ENCODE measurements around the gene CLASP1. TPM values are rescaled to one million over a fixed set of nuclear protein-coding genes. Genes with fewer than 3 reads are reported as not detected.
A peak's percentile ranks its signal among the peaks of the same experiment; 100 is the strongest.
"Not testable (repeated sequence)": the region's sequence is repeated elsewhere in the genome, so short reads cannot be mapped to it uniquely, and the experiment has no call there.

The CLASP1 gene
- total RNA-seq, 2 experiments from 2014 or later, result 64.4 to 75.9 TPM

GRCh38 chr2:121627525-121628050 lies 21.7 kb downstream of the CLASP1 start:
- ATAC-seq (ENCODE audit: low read depth) (no peak), DNase-seq (no peak)
- H3K9me3 Mint-ChIP-seq, result peaks cover 2% of the 10 kb centered on the region
- POLR2A ChIA-PET, result no interaction called here
- peaks cover 24% of the 10 kb centered on the region for H3K36me3 Mint-ChIP-seq
- no peak overlapping the region for H3K27ac Mint-ChIP-seq
- H3K4me1 Mint-ChIP-seq, result peaks cover 5% of the 10 kb centered on the region
- no peaks in the 10 kb centered on the region for H3K27me3 Mint-ChIP-seq
- no peak overlapping the region for H3K4me3 Mint-ChIP-seq

- no peak for DNase-seq
- H3K27ac Mint-ChIP-seq, result no peak overlapping the region
- no peak for ATAC-seq (ENCODE audit: low read depth)
- H3K4me1 Mint-ChIP-seq, result peaks cover 5% of the 10 kb centered on the region
- H3K27me3 Mint-ChIP-seq, result no peaks in the 10 kb centered on the region
- peaks cover 25% of the 10 kb centered on the region for H3K36me3 Mint-ChIP-seq
- POLR2A ChIA-PET, result no interaction called here
- no peak overlapping the region for H3K4me3 Mint-ChIP-seq
- H3K9me3 Mint-ChIP-seq, result peaks cover 3% of the 10 kb centered on the region
These were observed 22.3 kb downstream of the CLASP1 start for GRCh38 chr2:121626777-121627524.

GRCh38 chr2:121625953-121626352 lies 23.3 kb downstream of the CLASP1 start:
- H3K36me3 Mint-ChIP-seq, result peaks cover 25% of the 10 kb centered on the region
- ATAC-seq (ENCODE audit: low read depth), result no peak
- peaks cover 3% of the 10 kb centered on the region for H3K9me3 Mint-ChIP-seq
- no peak overlapping the region for H3K4me3 Mint-ChIP-seq
- no peak overlapping the region for H3K27ac Mint-ChIP-seq
- H3K27me3 Mint-ChIP-seq, result no peaks in the 10 kb centered on the region
- no peak for DNase-seq
- H3K4me1 Mint-ChIP-seq, result peaks cover 5% of the 10 kb centered on the region
- POLR2A ChIA-PET, result no interaction called here

GRCh38 chr2:121617042-121617599 lies 32.1 kb downstream of the CLASP1 start:
- peak; percentile 96 for ATAC-seq (ENCODE audit: low read depth)
- no peak overlapping the region for H3K27ac Mint-ChIP-seq
- H3K36me3 Mint-ChIP-seq, result peaks cover 25% of the 10 kb centered on the region
- H3K4me3 Mint-ChIP-seq, result no peak overlapping the region
- DNase-seq, result no peak
- peaks cover 3% of the 10 kb centered on the region for H3K4me1 Mint-ChIP-seq
- POLR2A ChIA-PET, result interaction anchor here (0.8 to 1.4 kb wide), 2 partner anchors 31 to 86 kb away, joined by 4 to 7 read pairs; partner anchors contain the start of gene RNU4ATAC
- no peaks in the 10 kb centered on the region for H3K9me3 Mint-ChIP-seq
- no peaks in the 10 kb centered on the region for H3K27me3 Mint-ChIP-seq

- no peak overlapping the region for H3K27ac Mint-ChIP-seq
- H3K27me3 Mint-ChIP-seq, result no peaks in the 10 kb centered on the region
- H3K4me3 Mint-ChIP-seq, result no peak overlapping the region
- ATAC-seq (ENCODE audit: low read depth) (no peak), DNase-seq (no peak)
- H3K36me3 Mint-ChIP-seq, result peaks cover 24% of the 10 kb centered on the region
- peaks cover 7% of the 10 kb centered on the region for H3K4me1 Mint-ChIP-seq
- POLR2A ChIA-PET, result no interaction called here
- no peaks in the 10 kb centered on the region for H3K9me3 Mint-ChIP-seq
These were observed 35.5 kb downstream of the CLASP1 start for GRCh38 chr2:121613774-121614173.

DNA sequence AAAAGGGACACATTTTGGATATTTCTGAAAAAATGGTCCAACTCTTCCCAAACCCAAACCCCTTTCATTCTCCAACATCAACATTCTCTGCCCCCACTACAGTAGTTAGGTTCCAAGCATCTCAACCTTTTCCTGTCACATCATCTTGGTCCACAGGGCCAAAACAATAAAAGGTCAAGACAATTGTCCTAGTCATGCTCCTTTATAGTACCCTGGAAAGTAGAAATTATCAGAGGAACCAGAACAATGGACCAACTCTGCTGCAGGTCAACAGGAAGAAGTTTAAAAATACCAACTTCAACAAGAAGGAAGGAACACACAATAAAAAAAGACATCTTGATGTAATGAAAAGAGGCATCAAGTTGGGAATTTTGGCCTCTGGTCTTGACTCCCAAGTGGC lies 36.1 kb downstream of the CLASP1 start:
- peaks cover 27% of the 10 kb centered on the region for H3K36me3 Mint-ChIP-seq
- no peak overlapping the region for H3K27ac Mint-ChIP-seq
- H3K9me3 Mint-ChIP-seq, result no peaks in the 10 kb centered on the region
- DNase-seq (no peak), ATAC-seq (ENCODE audit: low read depth) (no peak)
- no peak overlapping the region for H3K4me3 Mint-ChIP-seq
- no peaks in the 10 kb centered on the region for H3K27me3 Mint-ChIP-seq
- H3K4me1 Mint-ChIP-seq, result peaks cover 7% of the 10 kb centered on the region
- POLR2A ChIA-PET, result no interaction called here

DNA sequence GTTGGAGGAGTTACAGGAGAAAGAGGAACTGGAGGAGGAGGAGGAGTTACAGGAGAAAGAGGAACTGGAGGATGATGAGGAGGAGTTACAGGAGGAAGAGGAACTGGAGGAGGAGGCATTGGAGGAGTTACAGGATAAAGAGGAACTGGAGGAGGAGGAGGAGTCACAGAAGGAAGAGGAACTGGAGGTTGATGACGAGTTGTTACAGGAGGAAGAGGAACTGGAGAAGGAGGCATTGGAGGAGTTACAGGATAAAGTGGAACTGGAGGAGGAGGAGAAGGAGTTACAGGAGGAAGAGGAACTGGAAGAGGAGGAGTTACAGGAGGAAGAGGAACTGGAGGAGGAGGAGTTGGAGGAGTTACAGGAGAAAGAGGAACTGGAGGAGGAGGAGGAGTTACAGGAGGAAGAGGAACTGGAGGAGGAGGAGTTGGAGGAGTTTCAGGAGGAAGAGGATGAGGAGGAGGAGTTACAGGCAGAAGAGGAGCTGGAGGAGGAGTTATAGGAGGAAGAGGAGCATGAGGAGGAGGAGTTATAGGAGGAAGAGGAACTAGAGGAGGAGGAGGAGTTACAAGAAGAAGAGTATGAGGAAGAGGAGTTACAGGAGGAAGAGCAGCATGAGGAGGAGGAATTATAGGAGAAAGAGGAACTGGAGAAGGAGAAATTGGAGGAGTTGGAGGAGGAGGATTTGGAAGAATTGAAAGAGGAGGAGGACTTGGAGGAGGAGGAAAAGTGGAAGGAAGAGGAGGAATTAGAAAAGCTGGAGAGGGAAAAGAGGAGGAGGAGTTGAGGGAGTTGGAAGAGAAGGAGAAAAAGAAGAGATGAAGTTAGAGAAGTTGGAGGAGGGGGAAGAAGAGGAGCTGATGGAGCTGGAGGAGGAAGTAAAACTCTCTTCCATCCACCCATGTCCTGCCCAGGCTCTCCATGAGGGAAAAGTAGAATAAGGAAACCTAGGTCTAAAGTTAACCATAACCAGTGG lies 37.2 kb downstream of the CLASP1 start:
- Mint-ChIP-seq H3K9me3 (no peaks in the 10 kb centered on the region), H3K4me1 (peaks cover 10% of the 10 kb centered on the region), H3K36me3 (peaks cover 30% of the 10 kb centered on the region), H3K27me3 (no peaks in the 10 kb centered on the region), H3K27ac (no peak overlapping the region), H3K4me3 (no peak overlapping the region)
- ATAC-seq (ENCODE audit: low read depth) (no peak), DNase-seq (no peak)
- POLR2A ChIA-PET, result no interaction called here

GRCh38 chr2:121611048-121611649 lies 38.1 kb downstream of the CLASP1 start:
- ATAC-seq (ENCODE audit: low read depth); H3K9me3 Mint-ChIP-seq; POLR2A ChIA-PET; DNase-seq; H3K4me3 Mint-ChIP-seq; H3K27me3 Mint-ChIP-seq; H3K27ac Mint-ChIP-seq: not testable (repeated sequence)
- peaks cover 11% of the 10 kb centered on the region for H3K4me1 Mint-ChIP-seq
- H3K36me3 Mint-ChIP-seq, result peaks cover 32% of the 10 kb centered on the region

DNA sequence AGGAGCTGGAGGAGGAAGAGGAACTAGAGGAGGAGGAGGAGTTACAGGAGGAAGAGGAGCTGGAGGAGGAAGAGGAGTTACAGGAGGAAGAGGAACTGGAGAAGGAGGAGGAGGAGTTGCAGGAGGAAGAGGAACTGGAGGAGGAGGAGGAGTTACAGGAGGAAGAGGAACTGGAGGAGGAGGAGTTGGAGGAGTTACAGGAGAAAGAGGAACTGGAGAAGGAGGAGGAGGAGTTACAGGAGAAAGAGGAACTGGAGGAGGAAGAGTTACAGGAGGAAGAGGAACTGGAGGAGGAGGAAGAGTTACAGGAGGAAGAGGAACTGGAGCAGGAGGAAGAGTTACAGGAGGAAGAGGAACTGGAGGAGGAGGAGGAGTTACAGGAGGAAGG lies 38.8 kb downstream of the CLASP1 start:
- peaks cover 33% of the 10 kb centered on the region for H3K36me3 Mint-ChIP-seq
- H3K27me3 Mint-ChIP-seq; H3K9me3 Mint-ChIP-seq; ATAC-seq (ENCODE audit: low read depth); H3K27ac Mint-ChIP-seq; H3K4me3 Mint-ChIP-seq; DNase-seq: not testable (repeated sequence)
- POLR2A ChIA-PET, result interaction anchor here (0.9 kb wide), 1 partner anchor 88 kb away, joined by 3 read pairs; no protein-coding TSS in a partner anchor
- H3K4me1 Mint-ChIP-seq, result peaks cover 11% of the 10 kb centered on the region

- POLR2A ChIA-PET, result no interaction called here
- H3K4me3 Mint-ChIP-seq, result no peak overlapping the region
- H3K27ac Mint-ChIP-seq, result no peak overlapping the region
- peaks cover 36% of the 10 kb centered on the region for H3K36me3 Mint-ChIP-seq
- no peaks in the 10 kb centered on the region for H3K9me3 Mint-ChIP-seq
- peaks cover 11% of the 10 kb centered on the region for H3K4me1 Mint-ChIP-seq
- H3K27me3 Mint-ChIP-seq, result no peaks in the 10 kb centered on the region
- DNase-seq (no peak), ATAC-seq (ENCODE audit: low read depth) (no peak)
These were observed 40.3 kb downstream of the CLASP1 start for GRCh38 chr2:121608967-121609366.

GRCh38 chr2:121608367-121608766 lies 40.9 kb downstream of the CLASP1 start:
- Mint-ChIP-seq H3K4me3 (no peak overlapping the region), H3K9me3 (no peaks in the 10 kb centered on the region), H3K27ac (no peak overlapping the region), H3K27me3 (no peaks in the 10 kb centered on the region), H3K4me1 (peaks cover 11% of the 10 kb centered on the region), H3K36me3 (peaks cover 36% of the 10 kb centered on the region)
- POLR2A ChIA-PET, result no interaction called here
- DNase-seq, result no peak
- ATAC-seq (ENCODE audit: low read depth), result no peak

DNA sequence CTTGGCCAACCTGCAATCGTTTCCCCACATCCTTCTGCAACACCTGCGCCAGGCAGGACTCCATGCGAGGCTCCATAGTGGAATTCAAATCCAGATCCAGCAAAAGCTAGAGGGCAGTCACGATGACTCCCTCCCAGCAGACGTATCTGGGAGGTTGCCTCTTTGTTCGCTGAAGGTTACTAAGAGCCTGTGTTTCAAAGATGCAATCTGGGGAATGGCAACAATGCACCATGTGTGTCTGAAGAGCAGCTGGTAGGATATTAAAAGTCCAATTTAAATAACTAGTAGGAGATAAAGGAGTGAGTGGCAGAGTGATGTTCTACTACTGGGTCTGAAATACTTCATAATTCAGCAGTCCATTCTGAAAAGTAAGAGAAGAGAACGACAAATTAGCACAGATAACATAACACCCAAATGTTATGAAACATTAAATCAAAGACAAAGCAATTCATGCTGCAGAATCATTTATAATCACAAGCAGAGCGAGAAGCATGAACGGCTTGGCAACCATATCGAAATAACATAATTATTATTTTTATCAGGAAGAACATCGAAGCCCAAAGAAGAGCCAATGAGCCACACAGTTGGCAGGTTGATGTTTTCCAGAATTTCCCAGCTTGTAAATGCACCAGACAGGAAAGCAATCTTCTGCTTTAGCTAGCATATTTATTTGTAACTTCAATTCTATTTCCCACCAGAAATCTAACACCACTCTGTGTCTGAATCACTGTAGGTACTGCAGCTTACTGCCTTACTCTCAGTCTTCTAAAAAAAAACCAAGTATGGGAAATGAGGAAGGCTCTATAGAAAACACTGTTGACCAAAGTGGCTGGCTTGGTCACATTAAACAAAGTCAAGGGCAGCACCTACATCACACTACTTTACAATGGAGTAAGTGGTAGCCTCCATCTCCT lies 43.2 kb downstream of the CLASP1 start:
- Mint-ChIP-seq H3K4me1 (peaks cover 16% of the 10 kb centered on the region), H3K36me3 (peaks cover 43% of the 10 kb centered on the region)

More for the DNA sequence above, 43.2 kb downstream of the CLASP1 start:
- DNase-seq (no peak), ATAC-seq (ENCODE audit: low read depth) (no peak)
- POLR2A ChIA-PET, result no interaction called here
- Mint-ChIP-seq H3K9me3 (no peaks in the 10 kb centered on the region), H3K27ac (no peak overlapping the region), H3K27me3 (no peaks in the 10 kb centered on the region), H3K4me3 (no peak overlapping the region)

All from activated naive CD8-positive, alpha-beta T cell treated with anti-CD3 and anti-CD28 coated beads, Interleukin-2, amount 10 ng/mL, durations not matched to agents 7 days and 5 days (primary cell).